Measurements from ENCODE around the gene BCAN.

DNA sequence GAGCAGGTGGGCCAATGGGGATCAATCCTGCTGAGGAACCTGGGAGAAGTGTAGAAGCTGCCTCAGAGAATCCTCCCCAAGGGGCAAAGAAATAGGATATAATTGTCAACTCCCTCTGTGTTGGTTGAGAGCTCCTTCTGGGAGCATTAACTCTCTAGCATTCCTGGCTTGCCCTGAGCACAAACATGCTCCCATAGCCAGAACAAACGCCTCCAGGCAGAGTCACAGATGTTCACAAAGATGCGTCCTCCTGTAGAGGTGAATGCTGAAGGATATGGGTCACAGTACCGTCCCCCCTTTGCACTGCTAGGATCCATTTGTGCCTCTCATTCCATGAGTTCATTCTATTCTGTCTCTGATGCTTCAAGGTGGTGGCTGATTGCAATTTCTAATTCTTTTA lies 9.6 kb upstream of the BCAN start:
- TF ChIP-seq USF2 (IDR thresholded peaks at IDR 0.05; ENCODE audit: low read depth, low read length), result no peak
- TF ChIP-seq POLR2A (IDR thresholded peaks at IDR 0.05; ENCODE audit: low read depth, low read length), result no peak

All from IMR-90 (cell line).